K562 (cell line): ENCODE results near the gene SPEM2. TPM values are rescaled to one million over a fixed set of nuclear protein-coding genes. Genes with fewer than 3 reads are reported as not detected.

ENCODE experiments used
- ATAC-seq: fragments of 200-7000 bp; cut with Tn5 transposase; 3 replicates; pipeline ENCODE4 v1.9.1; 2020; ENCODE audit warnings: moderate library complexity
- BruUV-seq: library from RNA; stranded (reverse); fragments of 400-500 nt; replicated peaks from 2 replicates; lab custom pipeline; 2021; lab: Mats Ljungman, UMichigan
- CTCF ChIA-PET: fragments of 300-600 bp; formaldehyde crosslinking; extraction: SDS; loops from one replicate; lab custom pipeline; 2021; ENCODE audit warnings: low intra/inter-chr PET ratio; lab: Yijun Ruan, JAX
- POLR2A ChIA-PET: fragments of 300-600, 350-650 bp; sonication (Branson Sonifier 250); formaldehyde crosslinking; extraction: SDS; loops from one replicate; lab custom pipeline; 2021; ENCODE audit warnings: antibody characterized with exemption, inconsistent platforms; lab: Yijun Ruan, JAX
- DNase-seq, 4 experiments: peaks; one replicate each; pipeline versions ENCODE4 v3.0.0 to v3.0.0-alpha.2; 2011 to 2018; ENCODE audit warnings: low spot score in 3 of 4, mixed read lengths in 3 of 4; ENCODE audit errors: extremely low read depth in 1 of 4
- FAIRE-seq: peaks from 2 replicates; lab custom pipeline; 2011; peaks lifted over from hg19 to GRCh38; lab: Jason Lieb, UNC
- H2AFZ ChIP-seq: 2 replicates; pipeline ENCODE4 v1.6.0; 2011; ENCODE audit warnings: low read depth, low read length, control low read depth, inconsistent platforms
- H3K27ac ChIP-seq: fragments of 200-600 bp; 3 replicates; pipeline ENCODE4 v1.8.0; 2011; ENCODE audit warnings: low read depth, mild to moderate bottlenecking, control low read depth, inconsistent platforms, low read length, moderate library complexity, mixed read lengths; ENCODE audit errors: extremely low read depth
- H3K27me3 ChIP-seq, 2 experiments: fragments of 300-600 bp in 1 of 2; 2 replicates in 1 of 2; 3 replicates in 1 of 2; pipeline versions ENCODE4 v1.6.0 to v1.8.0; 2011; ENCODE audit warnings: inconsistent platforms in 2 of 2, low read length in 2 of 2, mild to moderate bottlenecking in 1 of 2, mixed read lengths in 1 of 2, moderate library complexity in 1 of 2; ENCODE audit not compliant: control insufficient read depth in 2 of 2, insufficient read depth in 2 of 2
- H3K36me3 ChIP-seq: fragments of 300-600 bp; 3 replicates; pipeline ENCODE4 v1.8.0; 2011; ENCODE audit warnings: mild to moderate bottlenecking, low read length, inconsistent platforms; ENCODE audit not compliant: control insufficient read depth, insufficient read depth
- H3K4me1 ChIP-seq, 2 experiments: fragments of 200-600 bp in 1 of 2; replicated peaks in 1 of 2; 2 replicates in 1 of 2; 3 replicates in 1 of 2; pipeline versions ENCODE4 v1.5.1 to v1.8.0; 2011; ENCODE audit warnings: inconsistent platforms in 2 of 2, low read length in 2 of 2, mild to moderate bottlenecking in 1 of 2, mixed read lengths in 1 of 2, moderate library complexity in 1 of 2; ENCODE audit not compliant: control insufficient read depth in 2 of 2, insufficient read depth in 2 of 2
- H3K4me2 ChIP-seq: 2 replicates; pipeline ENCODE4 v1.6.1; 2011; ENCODE audit warnings: low read length, control low read depth, inconsistent platforms, mixed read lengths; ENCODE audit not compliant: insufficient read depth
- H3K4me3 ChIP-seq: fragments of 200-600 bp; sonication (generic), shearing (Covaris generic); 2 replicates; pipeline ENCODE4 v1.5.1; 2016; ENCODE audit warnings: control low read depth, inconsistent platforms
- H3K79me2 ChIP-seq: fragments of 200-600 bp; 3 replicates; pipeline ENCODE4 v1.8.0; 2011; ENCODE audit warnings: low read length, inconsistent platforms; ENCODE audit not compliant: control insufficient read depth, insufficient read depth
- H3K9ac ChIP-seq, 2 experiments: 2 replicates each; pipeline versions ENCODE4 v1.6.0 to v1.6.1; 2011; ENCODE audit warnings: low read depth in 2 of 2, low read length in 2 of 2, control low read depth in 1 of 2, inconsistent platforms in 1 of 2, mild to moderate bottlenecking in 1 of 2, mixed read lengths in 1 of 2; ENCODE audit not compliant: insufficient read depth in 1 of 2
- H3K9me1 ChIP-seq: one replicate; pipeline ENCODE4 v1.6.0; 2011; ENCODE audit warnings: inconsistent platforms, mild to moderate bottlenecking, low read length, moderate library complexity; ENCODE audit not compliant: control insufficient read depth, insufficient read depth
- H3K9me3 ChIP-seq: replicated peaks from 2 replicates; pipeline ENCODE4 v1.5.1; 2011; ENCODE audit warnings: low read depth, low read length, inconsistent platforms; ENCODE audit not compliant: control insufficient read depth, insufficient read depth
- H4K20me1 ChIP-seq: replicated peaks from 2 replicates; pipeline ENCODE4 v1.6.1; 2011; ENCODE audit warnings: low read length, inconsistent platforms, mixed read lengths; ENCODE audit not compliant: control insufficient read depth, insufficient read depth
- HMG20A ChIP-seq: fragments of 450-650 bp; formaldehyde crosslinking; conservative IDR thresholded peaks from 2 replicates; pipeline ENCODE4 v1.4.0; 2020; ENCODE audit warnings: mild to moderate bottlenecking, mixed read lengths
- MED1 ChIP-seq: sonication (generic); formaldehyde crosslinking; IDR thresholded peaks from 2 replicates; pipeline ENCODE4 v1.8.1; 2023; ENCODE audit warnings: missing genetic modification reagents, borderline replicate concordance
- MEF2A ChIP-seq: IDR thresholded peaks from 2 replicates; pipeline ENCODE4 v1.6.1; 2011; ENCODE audit warnings: low read depth, mild to moderate bottlenecking, low read length, moderate library complexity; ENCODE audit not compliant: control insufficient read depth
- RAD21 ChIP-seq, 2 experiments: fragments of 250-450 bp in 1 of 2; fragments of 450-650 bp in 1 of 2; sonication (Bioruptor Pico) in 1 of 2; formaldehyde crosslinking in 1 of 2; IDR thresholded peaks in 1 of 2; conservative IDR thresholded peaks in 1 of 2; 2 replicates each; pipeline versions ENCODE4 v1.4.0 to v1.8.0; 2020 to 2022; ENCODE audit warnings: mild to moderate bottlenecking in 2 of 2, moderate library complexity in 1 of 2
- SRSF7 ChIP-seq: fragments of 200-400 bp; formaldehyde crosslinking; optimal IDR thresholded peaks from 2 replicates; pipeline ENCODE3; 2017; ENCODE audit warnings: mild to moderate bottlenecking, low read depth, low read length
- ZBTB7A ChIP-seq: IDR thresholded peaks from 2 replicates; pipeline ENCODE4 v1.6.1; 2011; ENCODE audit warnings: low read depth, mild to moderate bottlenecking, low read length, moderate library complexity, borderline replicate concordance; ENCODE audit not compliant: control insufficient read depth
- ZNF121 ChIP-seq: sonication (generic); formaldehyde crosslinking; conservative IDR thresholded peaks from 2 replicates; pipeline ENCODE4 v1.8.0; 2022; ENCODE audit warnings: missing genetic modification reagents
- WGBS: fragments of 100-300 bp; shearing (Covaris generic); methylation state at CpG from one replicate; pipeline ENCODE4 v1.1.6; 2016; ENCODE audit warnings: low coverage, mixed read lengths; ENCODE audit not compliant: insufficient coverage; ENCODE audit errors: missing lambda C conversion rate; 5-methylcytosine and 5-hydroxymethylcytosine counted together
- in situ Hi-C: fragments of 300-500 bp; cut with MboI; formaldehyde crosslinking; loops from 4 replicates; pipeline ENCODE4 v1.15.0; 2018; ENCODE audit warnings: inconsistent platforms, mixed read lengths
- intact Hi-C: fragments of 100-400 bp; cut with micrococcal nuclease; formaldehyde crosslinking; loops from 2 replicates; pipeline ENCODE4 v1.14.2; 2022
- polyA plus RNA-seq, 8 experiments: library from polyadenylated mRNA; depleted of rRNA in 4 of 8; stranded (reverse) in 5 of 8; unstranded in 3 of 8; fragments of >200 nt; fragmentation: Nextera tagmentation in 2 of 8; fragmentation: Illumina TruSeq in 1 of 8; extraction: Ambion mirVana in 2 of 8; extraction: Trizol in 1 of 8; gene quantifications; 2 replicates each; pipeline versions ENCODE4 v1.2.1 to v1.2.3, GENCODE V29; 2011 to 2014; ENCODE audit warnings: inconsistent platforms in 1 of 8, missing spikeins in 1 of 8
- total RNA-seq, 7 experiments: library from RNA; depleted of rRNA in 6 of 7; stranded (reverse); fragments of >200 nt in 6 of 7; fragmentation: Illumina TruSeq in 2 of 7; extraction: Trizol in 2 of 7; gene quantifications; 2 replicates each; pipeline versions ENCODE4 v1.2.1 to v1.2.3, GENCODE V29; 2011 to 2021; ENCODE audit warnings: low replicate concordance in 1 of 7
- TF ChIP-seq, protein P1 (sequence below): sonication (generic); formaldehyde crosslinking; IDR thresholded peaks from 2 replicates; pipeline ENCODE4 v1.8.0; 2022; ENCODE audit warnings: mild to moderate bottlenecking, missing genetic modification reagents

The SPEM2 gene
- total and polyA plus RNA-seq, 9 of the 15 experiments (the other 6 are each of a cell fraction or from before 2014, with no cell fraction given) = not detected

DNA sequence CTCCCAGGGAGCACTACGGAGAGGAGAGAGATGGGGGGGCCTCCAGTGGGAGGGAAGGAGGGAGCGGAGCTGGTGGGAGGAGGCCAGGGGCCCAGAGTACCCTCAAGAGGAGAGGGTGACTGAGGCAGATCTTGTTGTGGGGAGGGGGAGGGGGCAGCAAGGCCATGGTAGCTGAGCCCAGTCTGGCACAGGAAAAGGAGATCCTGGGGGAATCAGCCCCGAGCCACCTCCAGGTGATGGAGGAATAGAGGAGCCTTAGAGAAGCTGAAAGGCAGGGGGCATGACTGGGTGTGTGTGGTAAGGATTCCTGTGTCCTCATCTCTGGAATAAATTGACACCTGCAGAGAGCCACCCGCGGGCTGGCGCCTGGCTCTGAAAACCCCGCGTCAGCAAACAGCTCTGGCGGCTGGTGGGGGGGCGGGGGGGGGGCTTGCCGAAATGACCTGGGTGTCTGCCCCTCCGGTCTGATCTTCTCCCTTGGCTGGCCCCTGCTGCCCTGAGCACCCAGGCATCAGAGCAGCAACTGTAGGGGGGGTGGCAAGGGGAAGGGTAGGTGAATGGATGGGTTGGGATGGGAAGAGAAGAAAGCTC lies 19.1 kb upstream of the SPEM2 start:
- TF ChIP-seq HMG20A (CRISPR knock-in tag) (no peak), MEF2A (no peak), ZNF121 (no peak), SRSF7 (no peak), RAD21 (CRISPR knock-in tag; conservative IDR thresholded peaks at IDR 0.05 in 1 of 2, IDR thresholded peaks at IDR 0.05 in 1 of 2) (no peak), MED1 (CRISPR knock-in tag) (no peak), ZBTB7A (no peak)
- TF ChIP-seq, protein P1, sequence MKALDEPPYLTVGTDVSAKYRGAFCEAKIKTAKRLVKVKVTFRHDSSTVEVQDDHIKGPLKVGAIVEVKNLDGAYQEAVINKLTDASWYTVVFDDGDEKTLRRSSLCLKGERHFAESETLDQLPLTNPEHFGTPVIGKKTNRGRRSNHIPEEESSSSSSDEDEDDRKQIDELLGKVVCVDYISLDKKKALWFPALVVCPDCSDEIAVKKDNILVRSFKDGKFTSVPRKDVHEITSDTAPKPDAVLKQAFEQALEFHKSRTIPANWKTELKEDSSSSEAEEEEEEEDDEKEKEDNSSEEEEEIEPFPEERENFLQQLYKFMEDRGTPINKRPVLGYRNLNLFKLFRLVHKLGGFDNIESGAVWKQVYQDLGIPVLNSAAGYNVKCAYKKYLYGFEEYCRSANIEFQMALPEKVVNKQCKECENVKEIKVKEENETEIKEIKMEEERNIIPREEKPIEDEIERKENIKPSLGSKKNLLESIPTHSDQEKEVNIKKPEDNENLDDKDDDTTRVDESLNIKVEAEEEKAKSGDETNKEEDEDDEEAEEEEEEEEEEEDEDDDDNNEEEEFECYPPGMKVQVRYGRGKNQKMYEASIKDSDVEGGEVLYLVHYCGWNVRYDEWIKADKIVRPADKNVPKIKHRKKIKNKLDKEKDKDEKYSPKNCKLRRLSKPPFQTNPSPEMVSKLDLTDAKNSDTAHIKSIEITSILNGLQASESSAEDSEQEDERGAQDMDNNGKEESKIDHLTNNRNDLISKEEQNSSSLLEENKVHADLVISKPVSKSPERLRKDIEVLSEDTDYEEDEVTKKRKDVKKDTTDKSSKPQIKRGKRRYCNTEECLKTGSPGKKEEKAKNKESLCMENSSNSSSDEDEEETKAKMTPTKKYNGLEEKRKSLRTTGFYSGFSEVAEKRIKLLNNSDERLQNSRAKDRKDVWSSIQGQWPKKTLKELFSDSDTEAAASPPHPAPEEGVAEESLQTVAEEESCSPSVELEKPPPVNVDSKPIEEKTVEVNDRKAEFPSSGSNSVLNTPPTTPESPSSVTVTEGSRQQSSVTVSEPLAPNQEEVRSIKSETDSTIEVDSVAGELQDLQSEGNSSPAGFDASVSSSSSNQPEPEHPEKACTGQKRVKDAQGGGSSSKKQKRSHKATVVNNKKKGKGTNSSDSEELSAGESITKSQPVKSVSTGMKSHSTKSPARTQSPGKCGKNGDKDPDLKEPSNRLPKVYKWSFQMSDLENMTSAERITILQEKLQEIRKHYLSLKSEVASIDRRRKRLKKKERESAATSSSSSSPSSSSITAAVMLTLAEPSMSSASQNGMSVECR (CRISPR knock-in tag) = no peak
- no peak for DNase-seq
- WGBS = 28% methylated on average over 2 of the region's 12 CpGs
- Histone ChIP-seq H3K4me1 (peaks cover 11 to 27% of the 10 kb centered on the region in 2 experiments; a peak in 3 of 5 replicates), H3K9me1 (no peaks in the 10 kb centered on the region), H2AFZ (no peak overlapping the region), H4K20me1 (no peaks in the 10 kb centered on the region), H3K4me3 (no peak overlapping the region), H3K27ac (no peak overlapping the region), H3K79me2 (peaks cover 8% of the 10 kb centered on the region; the same call in 2 of the 3 replicates), H3K27me3 (no peaks in the 10 kb centered on the region), H3K4me2 (no peak overlapping the region), H3K36me3 (0 out of 3 replicates have a peak, but pooled peaks cover 6% of the 10 kb centered on the region), H3K9me3 (no peaks in the 10 kb centered on the region), H3K9ac (no peak overlapping the region)
- CTCF ChIA-PET = no interaction called here
- in situ Hi-C loops = no loop called here
- no peak for ATAC-seq
- POLR2A ChIA-PET = interaction anchor here (0.6 to 1.3 kb wide), 4 partner anchors 80 to 436 kb away, joined by 3 to 4 read pairs (median 4); partner anchors contain the start of gene SENP3
- no TSS peak for BruUV-seq
- intact Hi-C loops = no loop called here
- no peak for FAIRE-seq
